GM18909 (cell line): ENCODE results near the gene CREBBP.

Source experiments
- ATAC-seq: cut with Tn5 transposase; IDR thresholded peaks from one replicate; pipeline ENCODE4 v1.9.1; 2021; ENCODE audit warnings: mild to moderate bottlenecking; ENCODE audit not compliant: unreplicated experiment, poor library complexity

CREBBP gene

GRCh38 chr16:3829631-3830536 is 50.6 kb downstream of the CREBBP start:
- ATAC-seq = no peak

- no peak for ATAC-seq
These were observed 54.6 kb downstream of the CREBBP start for GRCh38 chr16:3825940-3826339.

- no peak for ATAC-seq
These were observed 55.4 kb downstream of the CREBBP start for GRCh38 chr16:3825103-3825502.

- no peak for ATAC-seq
These were observed 56.3 kb downstream of the CREBBP start for GRCh38 chr16:3824121-3824795.

- no peak for ATAC-seq
These were observed 57.1 kb downstream of the CREBBP start for GRCh38 chr16:3823427-3823826.

GRCh38 chr16:3822366-3823045 is 58.0 kb downstream of the CREBBP start:
- no peak for ATAC-seq

- no peak for ATAC-seq
These were observed 59.3 kb downstream of the CREBBP start for GRCh38 chr16:3821184-3821583.

GRCh38 chr16:3819746-3820724 is 60.5 kb downstream of the CREBBP start:
- ATAC-seq = no peak

GRCh38 chr16:3819175-3819527 is 61.4 kb downstream of the CREBBP start:
- ATAC-seq = no peak

- no peak for ATAC-seq
These were observed 64.2 kb downstream of the CREBBP start for GRCh38 chr16:3816326-3816725.

GRCh38 chr16:3814755-3815154 is 65.8 kb downstream of the CREBBP start:
- no peak for ATAC-seq

GRCh38 chr16:3812469-3813172 is 67.9 kb downstream of the CREBBP start:
- ATAC-seq = no peak

- ATAC-seq = no peak
These were observed 69.7 kb downstream of the CREBBP start for GRCh38 chr16:3810818-3811217.

- no peak for ATAC-seq
These were observed 70.3 kb downstream of the CREBBP start for GRCh38 chr16:3810198-3810664.

- ATAC-seq = no peak
These were observed 72.0 kb downstream of the CREBBP start for GRCh38 chr16:3808308-3809063.

GRCh38 chr16:3807425-3808123 is 72.9 kb downstream of the CREBBP start:
- no peak for ATAC-seq

- ATAC-seq = no peak
These were observed 76.0 kb downstream of the CREBBP start for GRCh38 chr16:3804426-3805016.
